Breast epithelium (tissue), 4 donors: ENCODE measurements around the gene ZNRF3. TPM values are rescaled to one million over a fixed set of nuclear protein-coding genes. Genes with fewer than 3 reads are reported as not detected.
A peak's percentile ranks its signal among the peaks of the same experiment; 100 is the strongest.
"Not testable (repeated sequence)": the region's sequence is repeated elsewhere in the genome, so short reads cannot be mapped to it uniquely, and the experiment has no call there.

ENCODE experiments used
- DNase-seq, 2 donors: peaks; one replicate each; pipeline ENCODE4 v3.0.0-alpha.2; 2019; ENCODE audit warnings: low spot score in 2 of 2
- H3K27ac ChIP-seq, 2 donors: fragments of 200-600 bp; sonication (generic) in 1 of 2; one replicate each; pipeline ENCODE4 v1.5.1; 2016 to 2019; ENCODE audit warnings: mild to moderate bottlenecking in 1 of 2
- H3K27me3 ChIP-seq, 2 donors: fragments of 200-600 bp; sonication (generic) in 1 of 2; one replicate each; pipeline versions ENCODE4 v1.5.1 to v1.6.0; 2017 to 2019; ENCODE audit warnings: control low read depth in 1 of 2, mild to moderate bottlenecking in 1 of 2
- H3K36me3 ChIP-seq: fragments of 200-600 bp; one replicate; pipeline ENCODE4 v1.5.1; 2019
- H3K4me1 ChIP-seq, 2 donors: fragments of 200-600 bp; sonication (generic); one replicate each; pipeline ENCODE4 v1.5.1; 2016 to 2019; ENCODE audit warnings: control low read depth in 1 of 2
- H3K4me3 ChIP-seq, 3 donors: fragments of 200-600 bp; sonication (generic); 1 replicate in 2 of 3; 2 replicates in 1 of 3; pipeline ENCODE4 v1.5.1; 2016 to 2019; ENCODE audit warnings: mild to moderate bottlenecking in 3 of 3, moderate library complexity in 2 of 3
- H3K9me3 ChIP-seq, 2 donors: fragments of 200-600 bp; sonication (generic) in 1 of 2; one replicate each; pipeline ENCODE4 v1.5.1; 2016 to 2019; ENCODE audit warnings: control low read depth in 1 of 2
- CTCF ChIP-seq, 3 donors: fragments of 450-650 bp; IDR thresholded peaks; one replicate each; pipeline ENCODE4 v1.5.1; 2016 to 2017; ENCODE audit warnings: antibody characterized with exemption in 3 of 3, mild to moderate bottlenecking in 3 of 3, moderate library complexity in 3 of 3
- POLR2A ChIP-seq: fragments of 450-650 bp; IDR thresholded peaks from one replicate; pipeline ENCODE4 v1.6.1; 2016; ENCODE audit warnings: antibody characterized with exemption, mild to moderate bottlenecking, moderate library complexity
- POLR2AphosphoS5 ChIP-seq, 3 donors: sonication (generic); formaldehyde crosslinking; IDR thresholded peaks; one replicate each; pipeline ENCODE4 v1.6.1; 2017; ENCODE audit warnings: antibody characterized with exemption in 3 of 3
- intact Hi-C: fragments of 100-400 bp; cut with DNase I; formaldehyde crosslinking; loops from one replicate; pipeline ENCODE4 v1.15.1; 2023; ENCODE audit warnings: low total_unique reads
- total RNA-seq, 3 donors: library from RNA; depleted of rRNA; stranded (reverse); fragments of >200 nt; gene quantifications; one replicate each; pipeline ENCODE4 v1.1.0, GENCODE V29; 2016

ZNRF3 gene
- total RNA-seq, 3 donors from 2014 or later: 6.9 to 7.9 (median 6.9) TPM

GRCh38 chr22:29000641-29001040 lies 117.3 kb downstream of the ZNRF3 start:
- Histone ChIP-seq H3K27ac (no peak overlapping the region), H3K4me1 (peaks cover 0 to 7% of the 10 kb centered on the region in 2 donors), H3K9me3 (no peaks in the 10 kb centered on the region), H3K36me3 (no peaks in the 10 kb centered on the region), H3K4me3 (no peak overlapping the region), H3K27me3 (no peaks in the 10 kb centered on the region)
- no peak for DNase-seq
- intact Hi-C loops: no loop called here
- TF ChIP-seq POLR2AphosphoS5 (IDR thresholded peaks at IDR 0.05): no peak
- no peak for TF ChIP-seq CTCF (IDR thresholded peaks at IDR 0.05)
- no peak for TF ChIP-seq POLR2A

DNA sequence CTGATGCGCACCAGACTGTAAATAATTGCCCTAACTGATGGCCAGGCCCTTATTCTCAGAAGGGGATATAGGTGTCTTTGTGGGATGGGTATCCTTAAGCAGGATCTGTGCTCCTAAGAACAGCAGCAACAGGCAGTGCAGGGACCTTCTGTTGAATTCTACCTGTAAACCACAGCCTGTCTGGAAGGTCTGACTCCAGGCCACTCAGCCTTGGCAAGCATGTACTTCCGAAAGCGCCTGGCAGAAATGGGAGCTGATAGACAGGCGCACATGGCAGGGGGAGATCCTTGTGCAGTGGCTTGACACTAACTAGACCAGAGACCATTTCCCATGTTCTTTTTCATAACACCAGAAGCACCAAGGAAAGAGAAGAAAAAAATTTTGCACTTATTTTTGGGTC lies 119.2 kb downstream of the ZNRF3 start:
- intact Hi-C loops: no loop called here
- Histone ChIP-seq H3K27me3 (no peaks in the 10 kb centered on the region), H3K27ac (no peak overlapping the region), H3K36me3 (no peaks in the 10 kb centered on the region), H3K4me3 (no peak overlapping the region), H3K9me3 (no peaks in the 10 kb centered on the region), H3K4me1 (peaks cover 0 to 7% of the 10 kb centered on the region in 2 donors)
- TF ChIP-seq POLR2AphosphoS5 (IDR thresholded peaks at IDR 0.05) (no peak), CTCF (IDR thresholded peaks at IDR 0.05) (no peak), POLR2A (no peak)
- DNase-seq: no peak

DNA sequence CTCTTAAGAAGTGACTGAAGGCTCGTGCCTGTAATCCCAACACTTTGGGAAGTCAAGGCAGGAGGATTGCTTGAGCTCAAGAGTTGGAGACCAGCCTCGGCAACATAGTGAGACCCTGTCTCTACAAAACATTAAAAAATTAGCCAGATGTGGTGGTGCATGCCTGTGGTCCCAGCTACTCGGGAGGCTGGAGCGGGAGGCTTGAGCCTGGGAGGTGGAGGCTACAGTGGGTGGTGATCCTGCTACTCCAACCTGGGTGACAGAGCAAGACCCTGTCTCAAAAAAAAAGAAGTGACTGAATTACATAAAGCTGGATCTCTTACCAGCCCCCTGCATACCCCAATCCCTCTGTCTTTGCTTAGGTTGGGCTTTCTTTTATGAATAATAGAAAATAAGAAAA lies 120.2 kb downstream of the ZNRF3 start:
- TF ChIP-seq POLR2AphosphoS5 (IDR thresholded peaks at IDR 0.05) (no peak), CTCF (IDR thresholded peaks at IDR 0.05) (no peak), POLR2A (no peak)
- H3K27me3 ChIP-seq: no peaks in the 10 kb centered on the region
- peaks cover 0 to 7% of the 10 kb centered on the region in 2 donors for H3K4me1 ChIP-seq
- H3K27ac ChIP-seq: no peak overlapping the region
- intact Hi-C loops: no loop called here
- H3K4me3 ChIP-seq: no peak overlapping the region
- no peaks in the 10 kb centered on the region for H3K36me3 ChIP-seq
- no peaks in the 10 kb centered on the region for H3K9me3 ChIP-seq
- no peak for DNase-seq

GRCh38 chr22:29003975-29004646 lies 120.7 kb downstream of the ZNRF3 start:
- H3K27ac ChIP-seq: peak overlapping the region; percentile 57
- H3K9me3 ChIP-seq: no peaks in the 10 kb centered on the region
- peaks cover 0 to 7% of the 10 kb centered on the region in 2 donors for H3K4me1 ChIP-seq
- no peak overlapping the region for H3K4me3 ChIP-seq
- intact Hi-C loops: no loop called here
- DNase-seq: peak in 1 of 2 donors; percentile 34
- no peaks in the 10 kb centered on the region for H3K36me3 ChIP-seq
- TF ChIP-seq POLR2A (no peak), CTCF (IDR thresholded peaks at IDR 0.05) (no peak), POLR2AphosphoS5 (IDR thresholded peaks at IDR 0.05) (no peak)
- H3K27me3 ChIP-seq: no peaks in the 10 kb centered on the region

- H3K36me3 ChIP-seq: no peaks in the 10 kb centered on the region
- H3K4me3 ChIP-seq: peak overlapping the region in 2 of 3 donors; percentile 23 to 43
- H3K4me1 ChIP-seq: peaks cover 0 to 7% of the 10 kb centered on the region in 2 donors
- peak in 1 of 2 donors; percentile 22 for DNase-seq
- TF ChIP-seq POLR2A: no peak
- TF ChIP-seq POLR2AphosphoS5 (IDR thresholded peaks at IDR 0.05): no peak
- TF ChIP-seq CTCF (IDR thresholded peaks at IDR 0.05): no peak
- intact Hi-C loops: no loop called here
- H3K27me3 ChIP-seq: no peaks in the 10 kb centered on the region
- peak overlapping the region; percentile 57 for H3K27ac ChIP-seq
- H3K9me3 ChIP-seq: no peaks in the 10 kb centered on the region
These were observed 121.4 kb downstream of the ZNRF3 start for GRCh38 chr22:29004647-29005371.

GRCh38 chr22:29005754-29006153 lies 122.4 kb downstream of the ZNRF3 start:
- H3K27me3 ChIP-seq, H3K27ac ChIP-seq, DNase-seq, H3K4me3 ChIP-seq, H3K4me1 ChIP-seq, H3K9me3 ChIP-seq, H3K36me3 ChIP-seq, intact Hi-C loops: not testable (repeated sequence)
